GM18498 (cell line): ENCODE results near the gene UBAC2.

ENCODE experiments used
- ATAC-seq: cut with Tn5 transposase; IDR thresholded peaks from one replicate; pipeline ENCODE4 v1.9.1; 2021; ENCODE audit warnings: mild to moderate bottlenecking, moderate library complexity; ENCODE audit not compliant: unreplicated experiment

The UBAC2 gene

DNA sequence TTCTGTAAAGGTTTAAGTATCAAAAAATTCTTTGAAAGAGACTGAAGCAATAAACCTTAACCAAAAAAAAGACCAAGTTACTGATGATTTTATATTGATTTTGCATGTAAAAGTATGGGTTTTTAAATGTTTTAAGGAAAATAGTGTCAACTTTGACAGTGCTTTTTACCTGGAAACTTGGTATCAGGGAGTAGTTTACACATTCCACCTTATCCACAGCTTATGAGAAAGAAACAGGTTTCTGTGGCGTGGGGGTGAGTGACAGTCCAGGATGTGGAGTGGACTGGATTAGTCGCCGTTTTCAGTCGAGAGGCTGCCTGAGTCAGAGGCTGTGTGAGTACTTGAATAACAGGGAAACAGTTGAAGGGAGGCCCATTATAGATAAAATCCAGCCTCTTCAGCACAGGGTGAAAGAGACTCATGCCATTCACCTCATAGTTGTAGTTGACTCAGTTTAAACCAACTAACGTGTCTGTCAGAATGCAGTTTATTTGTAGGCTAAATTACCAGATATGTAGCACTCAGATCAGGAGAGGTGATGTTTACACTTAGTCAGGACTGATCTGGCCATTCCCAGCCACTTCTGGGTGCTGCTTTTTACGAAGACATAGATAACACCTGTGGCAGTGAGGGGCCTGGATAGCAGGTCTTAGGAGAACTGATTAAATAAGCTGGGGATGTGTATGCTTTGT lies 107.1 kb downstream of the UBAC2 start:
- ATAC-seq = peak; percentile 51

GRCh38 chr13:99308471-99309087 lies 107.9 kb downstream of the UBAC2 start:
- ATAC-seq = no peak

DNA sequence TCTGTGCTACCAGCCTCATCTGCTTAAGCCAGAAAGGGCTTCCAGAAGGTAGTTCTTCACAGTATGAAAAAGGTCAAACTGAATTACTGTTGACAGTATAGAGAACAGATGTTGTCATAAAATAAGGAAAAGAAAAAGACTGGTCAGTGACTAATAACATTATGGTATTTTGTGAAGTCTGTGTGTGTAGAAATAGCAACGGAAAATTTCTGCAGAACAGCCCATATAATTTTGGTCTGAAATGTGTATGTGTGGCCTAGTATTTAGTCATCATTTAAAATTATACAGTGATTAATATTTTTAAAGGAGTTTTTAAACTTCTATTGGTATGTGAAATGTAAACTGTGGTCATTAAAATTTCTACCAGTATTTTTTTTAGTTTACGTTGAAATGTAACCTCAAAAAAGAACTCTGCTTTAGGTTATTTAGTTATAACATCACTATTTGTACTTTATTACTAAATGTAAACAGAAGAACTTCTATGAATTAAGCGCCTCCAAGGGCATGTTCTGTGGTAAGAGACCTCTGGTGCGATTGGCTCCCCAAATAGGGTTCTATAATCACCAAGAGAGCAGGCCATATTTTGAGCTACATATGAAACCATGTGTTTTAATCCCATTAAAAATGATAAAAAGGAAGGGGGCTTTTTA lies 109.9 kb downstream of the UBAC2 start:
- no peak for ATAC-seq

GRCh38 chr13:99311137-99311536 lies 110.5 kb downstream of the UBAC2 start:
- no peak for ATAC-seq

GRCh38 chr13:99311748-99312492 lies 111.3 kb downstream of the UBAC2 start:
- ATAC-seq = no peak

DNA sequence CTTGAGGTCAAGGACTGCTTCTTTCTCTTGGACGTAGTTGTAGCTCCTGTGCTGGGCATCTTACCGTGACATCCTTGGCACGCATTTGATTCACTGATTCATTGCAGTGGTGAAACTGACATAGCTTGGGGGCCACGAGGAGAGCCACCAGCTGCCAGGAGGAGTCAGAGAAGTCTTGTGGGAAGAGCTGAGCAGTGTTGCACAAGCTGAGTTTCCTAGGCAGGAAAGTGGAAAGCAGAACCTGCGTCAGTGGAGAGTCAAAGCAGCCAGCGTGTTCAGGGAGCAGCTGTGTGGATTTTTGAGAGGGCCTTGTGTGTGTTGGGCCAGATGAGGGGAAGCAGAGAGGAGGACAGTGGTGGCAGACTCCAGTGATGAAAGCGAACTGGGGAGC lies 111.8 kb downstream of the UBAC2 start:
- ATAC-seq = no peak

- ATAC-seq = no peak
Measured at GRCh38 chr13:99313501-99313900, 112.8 kb downstream of the UBAC2 start.

GRCh38 chr13:99313941-99314340 lies 113.3 kb downstream of the UBAC2 start:
- ATAC-seq = no peak

GRCh38 chr13:99314640-99315176 lies 114.1 kb downstream of the UBAC2 start:
- no peak for ATAC-seq

GRCh38 chr13:99315186-99315585 lies 114.5 kb downstream of the UBAC2 start:
- no peak for ATAC-seq

DNA sequence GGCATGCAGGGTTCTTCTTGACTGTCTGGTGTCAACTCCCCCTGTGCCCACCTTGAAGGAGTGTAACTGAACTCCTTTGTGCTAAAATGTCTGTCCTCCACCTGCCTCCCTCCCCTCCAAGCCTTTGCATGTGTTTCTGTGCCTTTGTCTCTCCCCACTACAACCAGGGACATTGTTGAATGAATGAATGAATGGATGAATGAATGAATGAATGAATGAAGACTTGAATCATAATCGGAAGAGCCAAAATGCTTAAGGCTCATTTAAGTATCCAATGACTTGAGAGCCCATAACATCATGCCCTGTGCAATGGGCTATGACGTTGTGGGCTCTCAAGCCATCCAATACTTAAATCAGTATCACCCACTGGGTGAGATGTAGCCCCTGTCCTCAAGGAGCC lies 115.6 kb downstream of the UBAC2 start:
- no peak for ATAC-seq

GRCh38 chr13:99316657-99317256 lies 116.1 kb downstream of the UBAC2 start:
- ATAC-seq = no peak

DNA sequence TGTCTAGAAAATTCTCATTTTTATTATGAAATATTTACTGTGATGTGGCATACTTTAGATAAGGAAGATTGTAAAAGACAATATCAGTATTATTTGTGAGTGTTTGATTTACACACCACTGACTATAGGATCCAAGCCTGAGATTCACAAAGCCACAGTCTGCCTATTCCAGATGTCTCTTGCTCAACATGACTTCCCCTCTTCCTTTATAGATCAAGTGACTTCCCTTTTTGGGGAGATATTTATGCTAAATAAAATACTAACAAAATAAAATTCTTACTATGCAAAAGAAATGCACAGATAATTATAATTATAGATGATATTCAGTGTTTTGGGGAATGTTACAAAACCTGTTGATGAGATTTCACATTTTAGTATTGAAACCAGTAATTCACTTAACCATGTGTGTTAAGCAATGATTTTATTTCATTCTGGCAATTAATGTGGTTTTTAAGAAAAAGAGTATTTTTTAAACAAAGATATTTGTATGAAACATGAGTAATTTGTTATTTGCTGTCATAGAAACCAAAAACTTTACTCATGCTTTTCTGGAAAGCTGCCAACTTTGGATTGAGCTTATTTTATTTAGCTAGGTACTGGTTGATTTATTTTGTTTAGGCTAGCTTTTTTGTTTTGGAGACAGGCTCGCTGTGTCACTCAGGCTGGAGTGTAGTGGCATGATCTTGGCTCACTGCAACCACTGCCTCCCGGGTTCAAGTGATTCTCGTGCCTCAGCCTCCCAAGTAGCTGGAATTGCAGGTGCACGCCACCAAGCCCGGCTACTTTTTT lies 120.2 kb downstream of the UBAC2 start:
- ATAC-seq = no peak

GRCh38 chr13:99321709-99322108 lies 121.1 kb downstream of the UBAC2 start:
- ATAC-seq = no peak

GRCh38 chr13:99322297-99323103 lies 121.8 kb downstream of the UBAC2 start:
- ATAC-seq = peak; percentile 84

GRCh38 chr13:99323488-99323887 lies 122.8 kb downstream of the UBAC2 start:
- ATAC-seq = no peak

DNA sequence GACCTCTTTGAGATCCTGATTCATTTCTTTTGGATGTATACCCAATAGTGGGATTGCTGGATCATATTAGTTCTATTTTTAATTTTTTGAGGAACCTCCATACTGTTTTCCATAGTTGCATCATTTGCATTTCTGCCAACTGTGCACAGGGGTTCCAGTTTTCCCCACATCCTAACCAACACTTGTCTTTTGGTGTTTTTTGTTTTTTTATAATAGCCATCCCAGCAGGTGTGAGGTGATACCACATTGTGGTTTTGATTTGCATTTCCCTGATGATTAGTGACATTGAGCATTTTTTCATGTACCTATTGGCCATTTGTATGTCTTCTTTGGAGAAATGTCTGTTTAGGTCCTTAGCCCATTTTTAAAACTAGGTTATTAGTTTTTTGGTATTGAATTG lies 125.4 kb downstream of the UBAC2 start:
- ATAC-seq = no peak

GRCh38 chr13:99327126-99327525 lies 126.5 kb downstream of the UBAC2 start:
- ATAC-seq = no peak

- ATAC-seq = no peak
Measured at GRCh38 chr13:99327761-99328160, 127.1 kb downstream of the UBAC2 start.
